Gastrocnemius medialis (tissue), 4 donors: ENCODE data around the gene CLSTN2.

Experiments used
- CTCF ChIP-seq, 5 experiments: fragments of 450-650 bp in 3 of 5; fragments of 200-600 bp in 2 of 5; sonication (generic) in 2 of 5; IDR thresholded peaks in 4 of 5; conservative IDR thresholded peaks in 1 of 5; 1 replicate in 4 of 5; 2 replicates in 1 of 5; pipeline ENCODE4 v1.5.1; 2016 to 2019; ENCODE audit warnings: antibody characterized with exemption in 5 of 5, mild to moderate bottlenecking in 3 of 5, moderate library complexity in 3 of 5
- POLR2A ChIP-seq, 2 donors: fragments of 450-650 bp; IDR thresholded peaks; one replicate each; pipeline ENCODE4 v1.6.1; 2017; ENCODE audit warnings: antibody characterized with exemption in 2 of 2, mild to moderate bottlenecking in 2 of 2, moderate library complexity in 2 of 2

GRCh38 chr3:139994891-139995290 lies 59.9 kb downstream of the CLSTN2 start:
- TF ChIP-seq CTCF (IDR thresholded peaks at IDR 0.05 in 4 of 5, conservative IDR thresholded peaks at IDR 0.05 in 1 of 5) = no peak
- no peak for TF ChIP-seq POLR2A (IDR thresholded peaks at IDR 0.05)
